GM11168 (cell line): Measurements from ENCODE around the gene IRS1.

Experiments used
- in situ Hi-C: fragments of 300-500 bp; cut with MboI; formaldehyde crosslinking; loops from one replicate; pipeline ENCODE4 v1.12.0; 2022; ENCODE audit warnings: low sequenced_read_pairs; ENCODE audit not compliant: unreplicated experiment

IRS1 gene

DNA sequence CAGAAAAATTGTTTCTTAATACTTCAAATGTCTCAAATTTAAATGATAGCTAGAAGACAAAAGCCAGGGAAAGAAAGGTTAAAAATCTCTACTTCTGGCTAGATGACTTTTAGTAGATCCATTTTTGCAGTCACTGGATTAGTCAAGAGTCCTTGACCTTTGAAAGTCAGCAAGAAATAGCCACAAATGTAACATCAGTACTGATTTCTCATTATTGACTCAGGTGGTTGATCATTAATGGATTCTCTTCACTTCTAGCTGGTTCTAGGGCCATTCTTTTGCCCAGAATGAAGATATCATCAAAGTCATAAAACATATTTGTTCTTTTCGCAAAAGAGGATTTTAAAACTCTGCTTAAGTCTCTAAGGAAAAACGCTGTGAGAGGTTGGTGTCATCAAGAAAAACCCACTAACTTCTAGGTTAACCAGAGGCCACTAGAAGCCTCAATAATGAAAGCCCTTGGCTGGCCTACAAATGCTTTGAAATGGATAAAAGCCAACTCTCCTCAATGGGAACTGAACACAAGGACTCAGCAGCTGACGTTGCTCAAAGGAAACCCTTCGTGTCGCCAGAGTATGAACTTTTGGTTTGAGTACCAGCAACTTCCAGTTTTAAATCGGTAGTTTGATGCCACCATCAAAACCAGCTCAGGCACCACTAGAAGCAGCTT lies 66.3 kb downstream of the IRS1 start:
- in situ Hi-C loops: no loop called here

DNA sequence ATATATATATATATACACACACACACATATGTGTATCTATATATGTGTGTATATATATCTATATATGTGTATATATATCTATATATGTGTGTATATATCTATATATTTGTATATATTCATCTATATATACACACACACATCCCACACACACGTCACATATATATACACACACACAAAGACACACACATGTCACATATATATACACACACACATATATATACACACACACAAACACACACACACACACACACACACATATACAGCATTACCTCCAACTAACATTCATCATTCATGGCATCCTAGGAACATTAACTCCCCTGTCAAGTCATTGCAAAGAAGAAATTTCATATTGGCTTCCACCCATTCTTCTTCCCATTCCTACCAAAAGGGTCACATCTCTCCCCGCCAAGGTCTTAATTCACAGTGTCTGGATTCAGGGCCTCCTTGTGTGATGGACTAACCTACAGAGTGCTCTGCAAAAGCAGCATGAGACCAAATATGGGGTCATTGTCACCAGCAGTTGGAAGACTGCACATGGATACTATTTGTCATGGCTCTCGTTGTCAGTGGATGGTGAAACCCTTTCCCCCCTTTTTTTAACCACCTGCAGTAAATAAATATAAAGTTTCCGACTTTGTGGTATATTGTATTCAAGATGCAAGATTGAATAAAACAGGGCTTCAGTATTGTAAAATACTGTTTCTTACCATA lies 67.0 kb downstream of the IRS1 start:
- in situ Hi-C loops: no loop called here

DNA sequence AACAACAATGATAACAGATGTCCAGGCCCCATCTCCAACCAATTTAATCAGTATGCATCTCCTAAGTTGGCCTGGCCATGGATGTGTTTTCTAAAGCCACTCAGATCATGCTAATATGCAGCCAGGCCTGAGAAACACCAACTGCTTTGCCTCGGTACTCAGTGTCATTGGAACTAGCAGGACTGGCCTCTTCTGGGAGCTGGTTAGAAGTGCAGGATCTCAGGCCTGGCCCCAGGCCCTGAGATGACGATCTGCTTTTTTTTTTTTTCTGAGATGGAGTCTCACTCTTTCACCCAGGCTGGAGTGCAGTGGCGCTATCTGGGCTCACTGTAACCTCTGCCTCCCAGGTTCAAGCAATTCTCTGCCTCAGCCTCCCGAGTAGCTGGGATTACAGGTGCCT lies 69.1 kb downstream of the IRS1 start:
- in situ Hi-C loops: no loop called here

DNA sequence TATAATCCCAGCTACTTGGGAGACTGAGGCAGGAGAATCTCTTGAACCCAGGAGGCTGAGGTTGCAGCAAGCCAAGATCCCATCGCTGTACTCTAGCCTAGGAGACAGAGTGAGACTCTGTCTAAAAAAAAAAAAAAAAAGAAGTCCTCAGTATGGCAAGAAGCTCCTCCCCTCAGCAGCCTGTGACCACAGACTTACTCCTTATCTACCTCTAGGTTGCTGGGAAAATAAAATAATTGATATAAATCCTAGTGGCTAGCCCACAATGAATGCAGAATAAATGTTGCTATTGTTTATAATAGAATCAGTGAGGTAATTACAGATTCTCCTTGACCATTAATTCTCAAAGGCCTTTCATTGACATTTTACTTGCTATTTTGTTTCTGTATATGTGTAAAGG lies 70.6 kb downstream of the IRS1 start:
- in situ Hi-C loops: no loop called here

DNA sequence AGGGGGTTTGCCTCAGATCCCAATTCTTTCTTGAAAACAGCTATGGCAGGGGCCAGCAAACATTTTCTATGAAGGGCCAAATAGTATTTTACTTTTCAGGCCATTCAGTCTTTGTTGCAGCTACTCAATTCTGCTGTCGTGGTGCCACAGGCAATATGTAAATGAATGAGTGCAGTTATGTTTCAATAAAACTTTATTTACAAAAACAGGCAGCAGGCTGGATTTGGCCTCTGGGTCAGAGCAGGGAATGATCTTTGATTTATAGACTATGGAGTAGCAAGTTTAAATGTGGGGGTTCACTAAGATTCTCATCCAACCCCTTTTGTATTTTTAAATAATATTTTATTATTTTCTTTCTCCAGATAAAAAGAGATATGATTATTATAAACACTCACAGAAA lies 72.4 kb downstream of the IRS1 start:
- in situ Hi-C loops: no loop called here

DNA sequence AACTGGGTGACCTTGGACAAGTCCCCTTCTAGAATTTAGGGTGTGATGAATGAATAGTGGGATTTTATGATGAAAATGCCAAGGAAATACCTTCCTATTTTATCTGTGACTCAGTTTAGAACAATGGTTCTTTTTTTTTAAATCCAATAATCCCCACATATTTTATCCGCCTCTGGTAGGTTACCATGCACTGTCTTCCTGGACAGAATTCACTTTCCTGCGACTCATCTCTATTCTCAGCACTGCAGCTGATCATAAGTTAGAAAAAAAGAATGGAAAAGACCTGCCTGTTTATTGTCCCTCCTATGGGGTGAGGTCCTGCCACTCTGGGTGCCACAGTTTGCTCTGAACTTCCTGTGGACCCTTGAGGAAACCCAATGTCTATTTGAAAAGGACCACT lies 73.1 kb downstream of the IRS1 start:
- in situ Hi-C loops: no loop called here

DNA sequence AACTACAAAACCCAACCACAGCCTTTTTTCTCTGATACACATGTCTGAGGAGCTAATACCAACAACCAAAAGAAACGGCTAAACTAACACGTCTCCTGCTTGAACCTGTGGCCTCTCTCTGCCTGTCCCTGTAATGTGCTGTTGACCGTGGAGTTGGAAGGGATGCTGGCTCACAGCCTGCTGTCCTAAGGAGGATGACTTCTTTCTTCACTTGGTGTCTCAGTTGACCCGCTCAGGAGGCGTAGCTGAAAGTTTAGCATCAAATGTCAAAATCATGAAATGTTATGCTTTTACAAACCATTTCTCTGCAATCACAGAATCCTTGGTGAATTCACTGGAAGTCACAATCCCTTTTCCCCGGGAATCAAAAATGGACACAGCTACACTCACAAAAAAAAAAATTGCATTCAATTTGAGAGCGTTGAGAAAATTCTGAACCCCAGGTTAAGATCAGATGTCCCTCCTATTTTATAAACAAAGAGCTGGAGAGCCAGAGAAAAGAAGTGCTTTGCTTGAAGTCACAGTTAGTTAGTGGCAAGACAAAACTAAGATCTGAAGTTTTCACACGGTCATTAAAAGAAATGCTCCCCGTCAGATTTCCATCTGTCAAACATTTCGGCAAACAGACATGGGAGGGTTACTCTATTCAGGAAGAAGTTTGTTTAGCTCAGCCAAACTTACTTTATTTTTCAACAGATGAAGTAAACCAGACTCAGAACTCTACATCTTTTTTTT lies 74.3 kb downstream of the IRS1 start:
- in situ Hi-C loops: no loop called here

DNA sequence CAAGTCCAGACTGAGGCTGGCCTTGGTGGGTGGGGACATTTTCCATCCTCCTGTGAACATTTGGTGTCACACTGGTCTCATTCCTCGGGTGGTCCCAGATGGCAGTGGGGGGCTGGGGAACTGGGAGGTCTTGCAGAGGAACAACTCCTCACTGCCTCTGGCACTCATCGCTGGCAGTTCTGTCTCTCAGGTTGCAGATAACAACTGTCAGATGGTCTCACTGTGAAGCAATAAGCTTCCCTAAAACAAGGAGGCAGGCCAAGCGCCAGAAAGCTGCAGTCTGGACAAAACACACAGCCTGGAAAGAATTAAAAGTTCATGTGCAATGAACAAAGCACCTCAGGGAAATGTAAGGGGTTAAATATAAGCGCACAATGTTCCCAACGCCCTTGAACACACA lies 78.1 kb downstream of the IRS1 start:
- in situ Hi-C loops: no loop called here

DNA sequence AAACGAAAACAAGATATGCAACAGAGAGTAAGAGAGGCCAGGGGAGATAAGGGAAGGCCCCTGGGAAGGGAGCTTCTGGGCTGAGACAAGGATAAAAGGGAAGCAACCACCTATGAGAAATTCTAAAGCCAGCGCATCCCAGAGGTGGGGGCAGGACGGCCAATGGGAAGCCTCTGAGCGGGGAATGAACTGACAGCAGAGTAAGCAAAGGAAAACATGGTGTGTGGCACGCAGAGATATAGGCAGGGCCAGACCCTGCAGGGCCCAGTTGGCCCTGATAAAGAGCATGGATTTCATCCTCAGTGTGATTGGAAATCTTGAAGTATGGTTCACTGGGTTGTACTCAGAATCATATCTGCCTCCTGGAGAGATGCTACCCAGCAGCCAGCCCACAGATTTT lies 78.7 kb downstream of the IRS1 start:
- in situ Hi-C loops: no loop called here

DNA sequence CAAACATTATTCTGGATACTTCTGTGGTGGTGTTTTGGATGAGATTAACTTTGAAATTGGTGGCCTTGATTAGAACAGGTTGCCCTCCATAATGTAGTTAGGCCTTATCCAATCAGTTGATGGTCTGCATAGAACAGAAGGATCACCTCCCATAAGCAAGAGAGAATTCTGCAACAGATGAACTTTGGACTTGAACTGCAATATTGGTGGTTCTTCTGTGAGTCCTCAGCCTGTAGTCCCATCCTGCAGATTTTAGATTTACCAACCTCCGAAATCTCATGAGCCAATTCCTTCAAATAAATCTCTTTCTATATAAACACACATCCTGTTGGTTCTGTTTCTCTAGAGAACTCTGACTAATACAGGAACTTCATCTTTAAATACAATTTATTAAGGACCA lies 81.9 kb downstream of the IRS1 start:
- in situ Hi-C loops: no loop called here

DNA sequence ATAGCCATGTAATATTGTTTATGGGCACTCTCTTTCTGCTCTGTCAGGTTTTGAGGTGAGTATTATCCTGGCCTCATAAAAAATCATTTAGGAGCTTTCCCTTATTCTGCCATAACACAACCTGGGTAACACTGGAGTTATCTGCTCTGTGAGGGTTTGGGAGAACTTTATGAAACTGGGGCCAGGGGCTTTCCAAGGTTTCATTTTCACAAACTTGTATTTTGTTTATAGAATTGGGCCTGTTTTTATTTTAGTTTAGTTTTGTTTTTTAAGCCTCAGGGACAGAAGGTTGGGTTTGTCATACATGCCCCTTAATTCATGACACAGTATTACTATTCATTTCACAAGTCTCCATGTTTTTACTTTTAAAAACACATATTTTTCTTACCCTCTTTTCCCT lies 83.5 kb downstream of the IRS1 start:
- in situ Hi-C loops: no loop called here

DNA sequence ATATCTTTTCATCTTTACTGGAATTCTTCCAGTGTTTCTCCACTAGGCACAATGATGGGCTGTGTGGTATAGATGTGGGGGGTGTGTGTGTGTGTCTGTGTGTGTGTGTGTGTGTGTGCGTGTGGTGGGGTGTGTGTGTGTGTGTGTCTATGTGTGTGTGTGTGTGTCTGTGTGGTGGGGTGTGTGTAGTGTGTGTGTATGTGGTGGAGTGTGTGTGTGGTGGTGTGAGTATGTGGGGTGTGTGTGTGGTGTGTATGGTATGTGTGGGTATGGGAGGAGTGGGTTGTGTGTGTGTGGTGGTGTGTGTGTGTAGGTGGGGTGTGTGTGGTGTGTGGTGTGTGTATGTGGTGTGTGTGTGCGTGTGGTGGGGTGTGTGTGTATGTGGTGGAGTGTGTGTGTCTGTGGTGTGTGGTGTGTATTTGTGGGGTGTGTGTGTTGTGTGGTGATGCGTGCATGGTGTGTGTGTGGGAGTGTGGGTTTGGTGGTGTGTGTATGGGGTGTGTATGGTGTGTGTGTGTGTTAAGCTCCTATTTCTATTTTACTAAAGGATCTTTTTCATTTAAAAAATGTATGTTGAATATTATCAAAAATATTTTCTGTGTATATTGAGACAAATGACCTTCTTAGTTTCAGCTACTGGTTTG lies 84.2 kb downstream of the IRS1 start:
- in situ Hi-C loops: no loop called here

DNA sequence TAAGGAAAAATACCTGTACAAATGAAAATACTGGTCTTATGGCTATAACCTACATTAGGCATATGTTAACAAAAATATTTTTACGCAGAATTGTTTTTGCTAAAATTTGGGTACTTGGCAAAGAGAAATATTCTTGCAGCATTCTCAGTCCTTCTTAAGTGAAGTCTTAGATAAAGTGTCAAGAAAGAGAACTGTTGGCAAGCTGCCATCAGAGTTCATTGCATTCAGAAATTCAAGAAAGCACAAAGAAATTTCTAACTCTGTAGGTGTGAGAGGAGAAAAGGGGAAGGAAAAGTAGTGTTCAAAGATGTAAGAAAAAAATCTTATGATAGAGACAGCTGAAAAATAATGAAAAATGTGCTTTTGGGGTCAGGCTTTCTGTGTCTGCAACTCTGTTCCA lies 86.7 kb downstream of the IRS1 start:
- in situ Hi-C loops: no loop called here

DNA sequence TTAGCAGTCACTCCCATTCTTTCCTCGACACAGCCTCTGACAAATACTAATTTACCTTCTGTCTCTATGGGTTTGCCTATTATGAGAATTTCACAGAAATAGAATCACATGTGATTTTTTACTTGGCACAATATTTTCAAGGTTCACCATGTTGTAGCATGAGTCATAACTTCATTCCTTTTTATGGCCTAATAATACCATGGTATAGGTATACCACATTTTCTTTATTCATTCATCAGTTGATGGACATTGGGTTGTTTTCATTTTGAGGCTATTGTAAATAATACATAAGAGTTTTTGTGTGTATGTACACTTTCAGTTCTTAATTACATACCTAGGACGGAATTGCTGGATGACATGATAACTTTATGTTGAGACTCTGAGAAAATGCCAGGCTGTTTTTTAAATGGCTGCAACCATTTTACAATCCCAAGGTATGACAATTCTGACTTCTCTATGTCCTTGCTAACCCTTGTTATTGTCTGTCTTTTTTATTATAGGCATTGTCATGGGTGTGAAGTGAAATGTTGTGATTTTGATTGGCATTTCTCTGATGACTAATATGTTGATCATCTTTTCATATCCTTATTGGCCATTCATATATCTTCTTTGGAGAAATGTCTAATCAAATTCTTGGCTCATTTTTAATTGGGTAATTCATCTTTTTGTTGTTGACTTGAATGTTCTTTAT lies 87.9 kb downstream of the IRS1 start:
- in situ Hi-C loops: no loop called here

DNA sequence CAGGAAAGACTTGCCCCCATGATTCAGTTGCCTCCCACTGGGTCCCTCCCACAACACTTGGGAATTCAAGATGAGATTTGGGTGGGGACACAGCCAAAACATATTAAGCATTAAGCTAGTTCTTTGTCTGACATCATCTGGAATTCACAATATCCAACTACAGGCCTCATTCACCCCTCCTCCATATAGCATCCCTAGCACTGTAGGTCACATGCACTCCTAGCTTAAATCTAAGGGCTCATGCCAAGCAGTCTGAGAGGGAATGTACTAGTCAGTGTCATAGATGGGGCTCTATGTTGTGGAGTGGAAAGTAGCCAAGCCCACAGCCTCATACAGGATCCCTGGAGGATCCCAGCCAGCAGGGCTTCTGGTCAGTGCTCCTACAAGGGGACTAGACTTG lies 92.1 kb downstream of the IRS1 start:
- in situ Hi-C loops: no loop called here

DNA sequence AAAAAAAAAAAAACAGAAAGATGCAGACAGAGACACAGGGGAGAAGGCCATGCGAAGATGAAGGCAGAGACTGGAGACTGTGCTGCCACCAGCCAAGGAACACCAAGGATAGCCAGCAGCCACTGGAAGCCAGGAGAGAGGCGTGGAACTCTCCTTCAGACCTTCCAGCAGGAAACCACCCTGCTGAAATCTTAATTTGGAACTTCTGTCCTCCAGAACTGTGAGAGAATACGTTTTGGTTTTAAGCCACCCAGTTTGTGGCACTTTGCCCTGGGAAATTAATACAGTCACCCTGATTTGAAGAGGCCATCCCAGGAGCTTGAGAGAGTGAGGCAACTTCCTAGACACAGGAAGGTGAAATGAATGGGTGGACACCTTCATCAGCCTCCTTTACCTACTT lies 93.7 kb downstream of the IRS1 start:
- in situ Hi-C loops: no loop called here

DNA sequence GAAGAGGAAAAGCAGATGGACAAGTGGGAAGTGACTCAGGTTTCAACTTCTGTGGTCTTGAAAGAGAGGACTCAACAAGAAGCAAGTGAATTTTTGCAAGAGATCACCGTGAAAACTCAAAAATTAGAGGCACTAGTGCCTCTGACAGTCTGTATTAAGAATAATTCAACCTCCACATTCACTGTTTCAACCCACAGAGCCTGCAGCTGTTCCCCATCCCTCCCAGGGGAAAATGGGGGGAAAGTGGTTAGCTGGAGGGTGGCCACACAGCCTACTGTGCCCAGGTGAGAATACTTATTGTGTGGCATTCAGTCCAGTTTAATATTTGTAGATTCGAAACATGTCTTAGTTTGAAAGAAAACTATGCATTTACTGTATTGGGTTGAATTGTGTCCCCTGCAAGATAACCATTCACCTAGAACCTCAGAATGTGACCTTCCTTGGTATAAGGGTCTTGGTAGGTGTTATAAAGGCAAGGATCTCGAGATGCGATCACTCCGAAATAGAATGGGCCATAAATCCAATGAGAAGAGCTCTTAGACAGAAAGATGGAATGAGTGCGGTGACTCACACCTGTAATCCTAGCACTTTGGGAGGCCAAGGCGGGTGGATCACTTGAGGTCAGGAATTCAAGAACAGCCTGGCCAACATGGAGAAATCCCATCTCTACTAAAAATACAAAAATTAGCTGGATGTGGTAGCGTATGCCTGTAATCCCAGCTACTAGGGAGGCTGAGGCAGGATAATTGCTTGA lies 94.3 kb downstream of the IRS1 start:
- in situ Hi-C loops: no loop called here

DNA sequence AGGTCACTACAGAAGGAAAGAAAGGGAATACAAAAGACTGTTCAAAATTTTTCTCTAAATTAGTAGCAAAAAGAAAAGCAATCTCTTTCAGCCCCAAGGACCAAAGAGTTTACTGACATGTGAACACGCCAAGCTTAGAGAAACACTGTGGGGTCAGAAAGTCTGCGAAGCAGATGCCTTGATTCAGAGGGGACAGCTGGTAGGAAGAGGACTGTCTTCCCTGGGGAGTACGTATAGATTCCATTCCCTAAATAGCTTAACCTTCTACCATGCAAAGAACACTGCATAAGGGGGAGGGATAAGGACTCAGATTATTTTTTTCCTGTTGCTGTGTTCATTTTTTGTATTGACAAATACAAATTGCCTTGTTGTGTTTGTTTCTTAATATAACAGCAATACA lies 96.1 kb downstream of the IRS1 start:
- in situ Hi-C loops: no loop called here

DNA sequence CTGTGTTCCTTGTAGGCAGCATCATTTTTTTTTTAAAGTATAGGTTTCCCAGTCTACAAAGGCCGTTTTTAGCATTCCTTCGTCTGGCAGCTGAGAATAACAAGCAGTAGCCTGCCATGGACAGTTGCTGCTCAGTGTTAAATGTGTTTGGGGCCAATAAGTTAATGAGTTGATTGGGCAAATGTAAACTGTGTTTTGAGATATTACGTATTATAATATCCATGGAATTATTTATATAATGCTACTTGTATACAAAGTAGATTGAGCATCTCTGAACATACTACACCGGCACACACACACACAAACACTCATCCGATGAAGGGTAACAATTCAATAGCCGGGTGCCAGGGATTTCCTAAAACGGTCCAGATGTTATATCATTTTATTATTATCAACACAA lies 97.2 kb downstream of the IRS1 start:
- in situ Hi-C loops: no loop called here

DNA sequence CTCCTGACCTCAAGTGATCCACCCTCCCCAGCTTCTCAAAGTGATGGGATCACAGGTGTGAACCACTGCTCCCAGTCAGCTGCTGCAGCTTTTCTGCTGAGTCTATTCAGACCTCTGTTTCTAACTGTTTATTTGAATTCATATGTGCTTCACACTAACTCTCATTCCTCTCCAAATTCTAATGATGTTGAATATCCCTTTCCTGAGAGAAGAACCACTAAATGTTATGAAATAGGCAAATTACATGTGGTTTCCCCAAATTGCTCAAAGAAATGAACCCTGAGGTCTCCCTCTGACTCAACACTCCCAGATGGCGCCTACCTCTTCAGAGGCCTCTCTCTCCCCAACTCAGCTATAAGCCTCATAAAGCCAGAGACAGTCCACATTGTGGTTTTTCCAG lies 98.6 kb downstream of the IRS1 start:
- in situ Hi-C loops: no loop called here
